H1 (cell line): ENCODE measurements around the gene GIMAP7. TPM values are rescaled to one million over a fixed set of nuclear protein-coding genes. Genes with fewer than 3 reads are reported as not detected.

Experiments
- CTCF ChIA-PET: fragments of 300-600 bp; sonication (Branson Sonifier 250); formaldehyde crosslinking; loops from one replicate; lab custom pipeline; 2021; ENCODE audit not compliant: partially characterized antibody; lab: Charles Lee
- POLR2A ChIA-PET: fragments of 300-600 bp; sonication (Branson Sonifier 250); formaldehyde crosslinking; loops from one replicate; lab custom pipeline; 2021; ENCODE audit warnings: inconsistent platforms; ENCODE audit not compliant: partially characterized antibody; lab: Charles Lee
- DNase-seq, 2 experiments: peaks; one replicate each; pipeline versions ENCODE4 v3.0.0 to v3.0.0-alpha.2; 2010 to 2022; ENCODE audit warnings: low spot score in 2 of 2, low read depth in 1 of 2, mixed read lengths in 1 of 2
- FAIRE-seq: peaks from 2 replicates; lab custom pipeline; 2011; peaks lifted over from hg19 to GRCh38; lab: Jason Lieb, UNC
- H2AFZ ChIP-seq: 2 replicates; pipeline ENCODE4 v1.8.1; 2012; ENCODE audit warnings: low read length, inconsistent platforms
- H2AK5ac ChIP-seq: 2 replicates; pipeline ENCODE4 v1.6.1; 2013; ENCODE audit warnings: low read depth, low read length
- H2BK120ac ChIP-seq: replicated peaks from 2 replicates; pipeline ENCODE3; 2013; ENCODE audit warnings: low read depth, low read length, inconsistent platforms
- H2BK12ac ChIP-seq: 2 replicates; pipeline ENCODE4 v1.6.1; 2013; ENCODE audit warnings: low read depth, low read length
- H2BK15ac ChIP-seq: 2 replicates; pipeline ENCODE4 v1.6.1; 2013; ENCODE audit warnings: low read length
- H2BK20ac ChIP-seq: 2 replicates; pipeline ENCODE4 v1.6.1; 2013; ENCODE audit warnings: low read length
- H2BK5ac ChIP-seq: 2 replicates; pipeline ENCODE4 v1.6.1; 2013; ENCODE audit warnings: low read depth, low read length
- H3K14ac ChIP-seq: 2 replicates; pipeline ENCODE4 v1.6.1; 2013; ENCODE audit warnings: inconsistent platforms; ENCODE audit not compliant: insufficient read length
- H3K18ac ChIP-seq: 2 replicates; pipeline ENCODE4 v1.6.1; 2013; ENCODE audit warnings: low read length; ENCODE audit errors: extremely low read depth
- H3K23ac ChIP-seq: 2 replicates; pipeline ENCODE4 v1.6.1; 2013; ENCODE audit warnings: inconsistent platforms; ENCODE audit not compliant: insufficient read length
- H3K23me2 ChIP-seq: 2 replicates; pipeline ENCODE4 v1.6.1; 2013; ENCODE audit warnings: low read depth, low read length
- H3K27ac ChIP-seq: 2 replicates; pipeline ENCODE4 v1.6.1; 2011; ENCODE audit warnings: low read depth, low read length, inconsistent platforms
- H3K27me3 ChIP-seq, 4 experiments: replicated peaks in 1 of 4; 1 replicate in 1 of 4; 2 replicates in 3 of 4; pipeline versions ENCODE4 v1.6.1 to v1.8.1; 2011 to 2013; ENCODE audit warnings: low read length in 3 of 4, mild to moderate bottlenecking in 3 of 4, inconsistent platforms in 2 of 4, mixed read lengths in 2 of 4, moderate library complexity in 1 of 4; ENCODE audit not compliant: control insufficient read depth in 3 of 4, insufficient read depth in 3 of 4; ENCODE audit errors: extremely low read depth in 1 of 4
- H3K36me3 ChIP-seq, 4 experiments: 2 replicates each; pipeline versions ENCODE4 v1.6.1 to v1.8.1; 2011 to 2013; ENCODE audit warnings: mild to moderate bottlenecking in 4 of 4, low read length in 3 of 4, moderate library complexity in 2 of 4, control low read depth in 1 of 4, inconsistent platforms in 1 of 4; ENCODE audit not compliant: insufficient read depth in 4 of 4, control insufficient read depth in 2 of 4
- H3K4ac ChIP-seq: replicated peaks from 2 replicates; pipeline ENCODE3; 2013; ENCODE audit warnings: low read length, low read depth, mixed read lengths, inconsistent platforms; ENCODE audit not compliant: insufficient read length
- H3K4me1 ChIP-seq, 4 experiments: replicated peaks in 1 of 4; 1 replicate in 1 of 4; 2 replicates in 3 of 4; pipeline versions ENCODE4 v1.6.1 to v1.8.1; 2011 to 2013; ENCODE audit warnings: low read length in 3 of 4, inconsistent platforms in 2 of 4, mixed read lengths in 1 of 4; ENCODE audit not compliant: insufficient read depth in 4 of 4, control insufficient read depth in 3 of 4
- H3K4me2 ChIP-seq, 2 experiments: 2 replicates each; pipeline versions ENCODE4 v1.6.1 to v1.8.1; 2011 to 2013; ENCODE audit warnings: low read depth in 2 of 2, low read length in 2 of 2, control low read depth in 1 of 2, inconsistent platforms in 1 of 2, mild to moderate bottlenecking in 1 of 2; ENCODE audit not compliant: insufficient read depth in 1 of 2
- H3K4me3 ChIP-seq, 4 experiments: fragments of 200-600, 300-600 bp in 1 of 4; sonication (generic), shearing (Covaris generic), sonication (Bioruptor Twin) in 1 of 4; 2 replicates each; pipeline versions ENCODE4 v1.5.1 to v1.8.1; 2011 to 2016; ENCODE audit warnings: low read length in 4 of 4, low read depth in 3 of 4, control low read depth in 2 of 4, inconsistent platforms in 2 of 4, mild to moderate bottlenecking in 2 of 4, mixed read lengths in 1 of 4, moderate library complexity in 1 of 4; ENCODE audit not compliant: insufficient read depth in 2 of 4; ENCODE audit errors: extremely low read depth in 1 of 4
- H3K56ac ChIP-seq: replicated peaks from 2 replicates; pipeline ENCODE3; 2013; ENCODE audit warnings: low read depth, mild to moderate bottlenecking, mixed read lengths, low read length, inconsistent platforms; ENCODE audit not compliant: insufficient read length
- H3K79me1 ChIP-seq: 2 replicates; pipeline ENCODE4 v1.6.1; 2013; ENCODE audit warnings: low read depth, low read length, control low read depth
- H3K79me2 ChIP-seq, 2 experiments: 2 replicates each; pipeline versions ENCODE4 v1.6.1 to v1.8.1; 2012 to 2013; ENCODE audit warnings: low read length in 2 of 2, mild to moderate bottlenecking in 2 of 2, inconsistent platforms in 1 of 2; ENCODE audit not compliant: insufficient read depth in 2 of 2, control insufficient read depth in 1 of 2
- H3K9ac ChIP-seq, 4 experiments: replicated peaks in 1 of 4; 1 replicate in 1 of 4; 2 replicates in 3 of 4; pipeline versions ENCODE4 v1.6.1 to v1.8.1; 2011 to 2013; ENCODE audit warnings: low read depth in 3 of 4, low read length in 3 of 4, control low read depth in 2 of 4, mild to moderate bottlenecking in 2 of 4, moderate library complexity in 2 of 4, inconsistent platforms in 1 of 4; ENCODE audit errors: extremely low read depth in 1 of 4
- H3K9me3 ChIP-seq, 2 experiments: 2 replicates each; pipeline versions ENCODE4 v1.6.1 to v1.8.1; 2012 to 2013; ENCODE audit warnings: mild to moderate bottlenecking in 2 of 2, moderate library complexity in 2 of 2, control low read depth in 1 of 2, inconsistent platforms in 1 of 2, low read depth in 1 of 2, low read length in 1 of 2, mixed read lengths in 1 of 2; ENCODE audit not compliant: insufficient read depth in 2 of 2
- H4K20me1 ChIP-seq, 2 experiments: replicated peaks in 1 of 2; 2 replicates each; pipeline versions ENCODE3 to v1.8.1; 2011 to 2013; ENCODE audit warnings: inconsistent platforms in 2 of 2, low read length in 2 of 2, mild to moderate bottlenecking in 1 of 2; ENCODE audit not compliant: insufficient read depth in 2 of 2, control insufficient read depth in 1 of 2
- H4K5ac ChIP-seq: 2 replicates; pipeline ENCODE4 v1.6.1; 2013; ENCODE audit warnings: low read length, low read depth, mixed read lengths, inconsistent platforms; ENCODE audit not compliant: insufficient read length
- H4K8ac ChIP-seq: 2 replicates; pipeline ENCODE4 v1.8.0; 2013; ENCODE audit warnings: mild to moderate bottlenecking, moderate library complexity, low read length, inconsistent platforms; ENCODE audit not compliant: insufficient read depth; ENCODE audit errors: extremely low read depth
- H4K91ac ChIP-seq: replicated peaks from 2 replicates; pipeline ENCODE3; 2013; ENCODE audit warnings: low read length, mixed read lengths, inconsistent platforms; ENCODE audit not compliant: insufficient read length
- ASH2L ChIP-seq: fragments of 200-600, 300-600 bp; sonication (generic); IDR thresholded peaks from one replicate; pipeline ENCODE4 v1.7.1; 2017; ENCODE audit warnings: low read length
- PHF8 ChIP-seq: fragments of 200-600 bp; sonication (generic); conservative IDR thresholded peaks from 2 replicates; pipeline ENCODE4 v1.7.1; 2012; ENCODE audit warnings: low read depth, mild to moderate bottlenecking, inconsistent platforms, low read length, moderate library complexity
- POLR2A ChIP-seq, 2 experiments: IDR thresholded peaks; 1 replicate in 1 of 2; 2 replicates in 1 of 2; pipeline ENCODE4 v1.6.1; 2011; ENCODE audit warnings: low read depth in 2 of 2, low read length in 2 of 2, mild to moderate bottlenecking in 2 of 2; ENCODE audit errors: control extremely low read depth in 1 of 2
- RBBP5 ChIP-seq: IDR thresholded peaks from 2 replicates; pipeline ENCODE4 v1.7.1; 2012; ENCODE audit warnings: low read depth, mild to moderate bottlenecking, inconsistent platforms, low read length, moderate library complexity, borderline replicate concordance
- SP1 ChIP-seq: IDR thresholded peaks from 2 replicates; pipeline ENCODE4 v1.6.1; 2011; ENCODE audit warnings: low read depth, low read length
- TCF12 ChIP-seq: IDR thresholded peaks from 2 replicates; pipeline ENCODE4 v1.6.1; 2011; ENCODE audit warnings: low read depth, mild to moderate bottlenecking, low read length
- WGBS, 2 experiments: shearing (Covaris generic) in 1 of 2; methylation state at CpG; one replicate each; pipeline versions ENCODE4 v1.1.6 to v1.1.7; 2013 to 2015; ENCODE audit warnings: low lambda C conversion rate in 2 of 2, mixed read lengths in 2 of 2, inconsistent platforms in 1 of 2, low coverage in 1 of 2, missing lambda C conversion rate in 1 of 2; ENCODE audit not compliant: insufficient replicate concordance in 2 of 2, insufficient coverage in 1 of 2, insufficient read length in 1 of 2; ENCODE audit errors: extremely low coverage in 1 of 2, missing lambda C conversion rate in 1 of 2; 5-methylcytosine and 5-hydroxymethylcytosine counted together
- polyA plus RNA-seq, 7 experiments: library from polyadenylated mRNA; depleted of rRNA in 3 of 7; stranded (reverse) in 5 of 7; unstranded in 2 of 7; fragments of >200 nt in 5 of 7; fragments of 200-250 nt in 2 of 7; gene quantifications; 1 replicate in 5 of 7; 2 replicates in 1 of 7; 4 replicates in 1 of 7; pipeline versions ENCODE4 v1.2.1 to v1.2.3, GENCODE V29; 2011 to 2013; ENCODE audit warnings: missing spikeins in 2 of 7, mixed read lengths in 2 of 7
- total RNA-seq: library from RNA; stranded (reverse); fragmentation: NEBNext Ultra II Directional; extraction: Animal tissue kit (Norgen Biotek cat#: 25700); gene quantifications from 2 replicates; pipeline ENCODE4 v1.2.1, GENCODE V29; 2021
- TF ChIP-seq, protein P1 (sequence below), 3 experiments: IDR thresholded peaks; 1 replicate in 2 of 3; 2 replicates in 1 of 3; pipeline versions ENCODE4 v1.5.1 to v1.6.1; 2011; ENCODE audit warnings: low read length in 3 of 3, mild to moderate bottlenecking in 3 of 3, inconsistent platforms in 2 of 3, low read depth in 1 of 3, moderate library complexity in 1 of 3; ENCODE audit not compliant: insufficient read depth in 1 of 3; ENCODE audit errors: control extremely low read depth in 1 of 3

The GIMAP7 gene
- total and polyA plus RNA-seq, 2 of the 8 experiments (the other 6 are each of a cell fraction or from before 2014, with no cell fraction given), result not detected

GRCh38 chr7:150565239-150565638, 50.6 kb downstream of the GIMAP7 start:
- no peak overlapping the region for H2BK20ac ChIP-seq
- H2BK12ac ChIP-seq, result no peak overlapping the region
- no peak overlapping the region for H3K4ac ChIP-seq
- no peak overlapping the region for H3K23ac ChIP-seq
- no peak overlapping the region for H4K91ac ChIP-seq
- TF ChIP-seq, protein P1, sequence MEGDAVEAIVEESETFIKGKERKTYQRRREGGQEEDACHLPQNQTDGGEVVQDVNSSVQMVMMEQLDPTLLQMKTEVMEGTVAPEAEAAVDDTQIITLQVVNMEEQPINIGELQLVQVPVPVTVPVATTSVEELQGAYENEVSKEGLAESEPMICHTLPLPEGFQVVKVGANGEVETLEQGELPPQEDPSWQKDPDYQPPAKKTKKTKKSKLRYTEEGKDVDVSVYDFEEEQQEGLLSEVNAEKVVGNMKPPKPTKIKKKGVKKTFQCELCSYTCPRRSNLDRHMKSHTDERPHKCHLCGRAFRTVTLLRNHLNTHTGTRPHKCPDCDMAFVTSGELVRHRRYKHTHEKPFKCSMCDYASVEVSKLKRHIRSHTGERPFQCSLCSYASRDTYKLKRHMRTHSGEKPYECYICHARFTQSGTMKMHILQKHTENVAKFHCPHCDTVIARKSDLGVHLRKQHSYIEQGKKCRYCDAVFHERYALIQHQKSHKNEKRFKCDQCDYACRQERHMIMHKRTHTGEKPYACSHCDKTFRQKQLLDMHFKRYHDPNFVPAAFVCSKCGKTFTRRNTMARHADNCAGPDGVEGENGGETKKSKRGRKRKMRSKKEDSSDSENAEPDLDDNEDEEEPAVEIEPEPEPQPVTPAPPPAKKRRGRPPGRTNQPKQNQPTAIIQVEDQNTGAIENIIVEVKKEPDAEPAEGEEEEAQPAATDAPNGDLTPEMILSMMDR (IDR thresholded peaks at IDR 0.05; ENCODE audit: control extremely low read depth in 1 of 3, insufficient read depth in 1 of 3, low read depth in 1 of 3, low read length in 3 of 3), result no peak
- TF ChIP-seq TCF12 (no peak), ASH2L (no peak), PHF8 (no peak), POLR2A (IDR thresholded peaks at IDR 0.05; ENCODE audit: control extremely low read depth in 1 of 2, low read depth in 2 of 2, low read length in 2 of 2) (no peak), SP1 (no peak), RBBP5 (no peak)
- ChIA-PET POLR2A (no interaction called here), CTCF (interaction anchor here (1.3 to 1.4 kb wide), 2 partner anchors 115 to 116 kb away, joined by 4 read pairs; partner anchors contain the start of gene GIMAP8)
- no peak overlapping the region for H2BK15ac ChIP-seq
- H2AK5ac ChIP-seq, result no peak overlapping the region
- peaks cover 2 to 11% (median 7%) of the 10 kb centered on the region in 4 experiments; a peak in 5 of 7 replicates for H3K4me1 ChIP-seq
- no peak overlapping the region for H3K56ac ChIP-seq
- peaks cover 4 to 7% of the 10 kb centered on the region in 2 experiments; a peak in 2 of 4 replicates for H3K9me3 ChIP-seq
- no peak overlapping the region for H3K14ac ChIP-seq
- H2BK5ac ChIP-seq, result no peak overlapping the region
- H2AFZ ChIP-seq, result no peak overlapping the region
- no peaks in the 10 kb centered on the region for H3K79me1 ChIP-seq
- H2BK120ac ChIP-seq, result no peak overlapping the region
- no peaks in the 10 kb centered on the region for H3K27me3 ChIP-seq
- no peak overlapping the region for H3K27ac ChIP-seq
- no peaks in the 10 kb centered on the region for H3K23me2 ChIP-seq
- H4K20me1 ChIP-seq, result no peaks in the 10 kb centered on the region
- no peaks in the 10 kb centered on the region for H3K79me2 ChIP-seq
- H4K5ac ChIP-seq, result no peak overlapping the region
- H3K4me3 ChIP-seq, result no peak overlapping the region
- H3K18ac ChIP-seq, result no peak overlapping the region
- WGBS, 2 experiments, result 89% methylated on average over 7 of the region's 7 CpGs; no CpG with 5 or more reads in 1 of the 2 experiments
- no peaks in the 10 kb centered on the region for H3K36me3 ChIP-seq
- H4K8ac ChIP-seq, result no peak overlapping the region
- H3K4me2 ChIP-seq, result no peak overlapping the region; a peak in 2 of 4 replicates
- FAIRE-seq (no peak), DNase-seq (no peak)
- no peak overlapping the region for H3K9ac ChIP-seq
